HG02623 (cell line): ENCODE measurements around the gene YAP1.
"Not testable (repeated sequence)": the region's sequence is repeated elsewhere in the genome, so short reads cannot be mapped to it uniquely, and the experiment has no call there.

ENCODE experiments used
- ATAC-seq: cut with Tn5 transposase; IDR thresholded peaks from one replicate; pipeline ENCODE4 v1.9.1; 2021; ENCODE audit warnings: moderate library complexity; ENCODE audit not compliant: unreplicated experiment

The YAP1 gene

DNA sequence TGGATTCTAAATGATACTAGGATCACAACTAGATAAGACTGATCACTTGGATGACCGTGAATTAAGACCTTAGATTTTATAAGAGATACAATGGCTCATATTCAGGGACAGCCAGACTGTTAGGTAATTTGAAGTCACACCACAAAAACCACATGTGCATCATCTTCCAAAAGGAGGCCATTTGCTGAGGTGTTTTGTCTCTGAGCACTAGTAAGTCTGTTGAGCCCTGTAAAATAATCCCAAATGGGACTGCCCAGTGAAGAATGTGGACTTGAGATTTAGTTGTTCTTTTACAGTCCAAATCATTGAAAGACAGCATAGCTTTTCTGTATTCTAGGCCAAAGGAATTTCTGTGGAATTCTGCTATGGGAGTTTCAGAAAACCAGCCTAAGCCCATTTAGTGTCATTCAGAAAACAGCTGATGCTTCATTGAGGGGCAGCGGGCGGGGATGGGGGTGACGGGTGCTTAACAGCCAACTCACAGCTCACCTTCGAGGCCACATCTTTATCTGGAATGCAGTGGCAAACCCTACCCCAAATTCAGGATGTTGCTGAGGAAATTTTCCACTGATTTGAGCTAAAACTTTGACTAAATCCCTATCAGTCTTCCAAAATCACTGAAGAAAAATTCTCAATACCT, 127.0 kb downstream of the YAP1 start:
- ATAC-seq = no peak

DNA sequence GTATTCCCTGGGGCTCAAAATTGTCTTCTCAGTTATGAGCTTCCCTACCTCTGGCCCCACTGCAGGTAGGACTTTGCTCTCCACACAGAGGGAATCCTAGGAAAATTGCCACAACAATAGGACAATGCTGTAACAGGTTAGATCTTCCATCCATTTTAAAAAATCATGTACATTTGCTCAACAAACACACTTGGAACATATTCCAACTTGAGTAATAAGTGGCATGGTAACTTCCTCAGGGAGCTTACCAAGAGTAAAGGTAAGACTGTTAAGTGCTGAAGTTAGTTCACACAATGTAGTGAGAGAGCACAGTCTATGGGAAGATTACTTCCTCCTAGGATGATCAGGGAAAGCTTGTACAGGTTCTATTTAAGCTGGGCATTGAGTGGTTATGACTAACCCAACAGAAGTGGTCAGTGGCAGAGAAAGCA, 128.2 kb downstream of the YAP1 start:
- ATAC-seq = no peak

GRCh38 chr11:102239448-102239847, 129.2 kb downstream of the YAP1 start:
- no peak for ATAC-seq

DNA sequence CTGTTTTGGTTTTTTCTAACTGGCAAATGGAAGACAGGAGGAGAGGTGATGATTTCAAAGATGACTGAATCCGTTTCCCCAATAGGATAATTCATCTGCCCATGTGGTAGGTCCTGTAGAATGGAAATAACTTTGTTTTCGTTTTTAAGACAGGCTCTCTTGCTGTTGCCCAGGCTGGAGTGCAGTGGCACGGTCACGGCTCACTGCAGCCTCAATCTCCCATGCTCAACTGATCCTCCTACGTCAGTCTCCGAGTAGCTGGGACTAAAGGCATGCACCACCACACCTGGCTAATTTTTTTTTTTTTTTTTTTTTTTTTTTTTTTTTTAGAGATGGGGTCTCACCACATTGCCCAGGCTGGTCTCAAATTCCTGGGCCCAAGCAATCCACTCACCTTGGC, 129.7 kb downstream of the YAP1 start:
- ATAC-seq = no peak

DNA sequence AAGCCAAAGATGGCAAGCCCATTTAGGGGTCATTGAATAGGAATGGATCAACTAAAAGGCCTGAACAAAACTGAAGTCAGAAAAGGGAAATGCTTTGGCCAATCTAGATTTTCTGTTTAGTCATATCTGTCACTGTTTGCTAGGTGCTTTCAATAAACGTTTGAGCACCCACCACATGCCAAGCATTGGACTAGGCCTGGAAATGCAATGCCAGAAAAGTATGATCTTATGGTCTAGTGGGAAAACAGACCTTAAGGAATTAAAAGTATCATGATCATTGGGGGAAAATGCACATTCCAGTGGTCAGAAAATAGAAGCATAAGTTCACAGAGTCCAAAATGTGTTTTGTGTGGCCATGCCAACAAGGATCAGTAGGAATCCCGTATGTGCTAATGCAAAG, 130.3 kb downstream of the YAP1 start:
- no peak for ATAC-seq

GRCh38 chr11:102241026-102241425, 130.8 kb downstream of the YAP1 start:
- no peak for ATAC-seq

- no peak for ATAC-seq
Measured at GRCh38 chr11:102243399-102243884, 133.2 kb downstream of the YAP1 start.

DNA sequence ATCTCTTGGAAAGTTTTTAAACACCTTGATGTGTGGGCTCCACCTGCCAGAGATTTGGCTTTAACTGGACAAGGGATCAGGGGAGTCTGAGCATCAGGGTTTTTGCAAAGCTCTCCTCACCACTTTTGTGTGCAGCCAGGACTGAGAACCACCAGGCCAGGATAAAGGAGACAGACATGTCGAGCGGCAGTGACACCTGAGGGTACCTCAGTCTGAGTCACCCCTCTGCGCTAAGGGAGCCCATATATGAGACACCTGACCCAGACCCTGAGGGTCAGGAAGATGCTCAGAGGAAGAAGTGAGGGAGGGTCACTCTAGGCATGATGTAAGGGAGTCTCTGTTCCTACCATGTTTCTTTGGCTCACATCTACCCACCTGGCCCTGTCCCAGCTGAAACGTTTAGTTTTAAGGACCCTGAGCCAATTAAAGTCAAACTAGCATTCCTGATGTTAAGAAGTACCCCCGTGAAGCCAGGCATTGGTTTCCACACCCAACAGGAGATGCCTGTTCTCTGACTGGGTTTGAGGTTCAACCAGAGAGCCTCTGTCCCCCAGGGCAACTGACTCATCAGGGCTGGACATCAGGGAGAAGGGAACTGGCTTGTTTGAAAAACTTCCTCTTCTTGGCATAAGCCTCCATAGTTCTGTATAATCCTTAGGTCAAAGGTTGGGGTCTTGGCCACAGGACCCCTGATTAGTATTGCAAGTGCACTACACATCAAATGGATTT, 134.6 kb downstream of the YAP1 start:
- no peak for ATAC-seq

- no peak for ATAC-seq
Measured at GRCh38 chr11:102251423-102251822, 141.2 kb downstream of the YAP1 start.

GRCh38 chr11:102252339-102252891, 142.2 kb downstream of the YAP1 start:
- no peak for ATAC-seq

- no peak for ATAC-seq
Measured at GRCh38 chr11:102253020-102253715, 142.9 kb downstream of the YAP1 start.

DNA sequence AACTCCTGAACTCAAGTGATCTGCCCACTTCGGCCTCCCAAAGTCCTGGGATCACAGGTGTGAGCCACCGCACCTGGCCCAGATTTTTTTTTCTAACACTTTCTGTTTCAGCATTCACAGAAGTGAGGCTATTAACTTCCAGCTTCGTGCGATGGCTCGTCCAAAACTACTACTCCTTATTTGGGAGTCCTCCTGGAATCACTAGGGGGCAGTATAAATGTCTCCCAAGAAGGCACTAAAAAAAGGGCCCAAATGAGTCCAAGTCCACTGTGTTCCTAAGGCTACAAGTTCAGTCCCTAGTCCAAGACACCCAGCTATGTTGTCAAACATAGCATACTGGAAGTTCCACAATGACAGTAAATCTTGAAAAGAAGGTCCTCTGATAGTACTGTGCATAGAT, 143.8 kb downstream of the YAP1 start:
- no peak for ATAC-seq

- ATAC-seq = no peak
Measured at GRCh38 chr11:102256251-102256650, 146.0 kb downstream of the YAP1 start.

DNA sequence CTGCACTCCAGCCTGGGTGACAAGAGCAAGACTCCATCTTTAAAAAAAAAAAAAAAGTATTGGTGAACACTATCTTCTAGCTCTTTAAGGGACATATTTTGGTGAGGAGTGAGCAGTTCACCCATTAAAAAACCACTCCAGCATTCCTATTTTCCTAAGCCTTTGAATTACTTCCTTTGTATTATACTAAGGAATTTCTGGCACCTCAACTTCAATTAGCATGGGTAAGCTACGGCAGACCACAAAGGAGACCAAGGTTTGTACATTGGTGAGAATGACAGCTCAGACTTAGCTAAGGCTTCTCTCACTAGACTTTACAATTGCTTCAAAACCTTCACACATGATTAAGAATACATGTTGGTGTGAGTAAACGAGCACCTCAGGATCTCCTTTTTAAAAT, 150.0 kb downstream of the YAP1 start:
- ATAC-seq = no peak

GRCh38 chr11:102263379-102264003, 153.2 kb downstream of the YAP1 start:
- ATAC-seq = no peak

- not testable (repeated sequence) for ATAC-seq
Measured at GRCh38 chr11:102264704-102265103, 154.5 kb downstream of the YAP1 start.

DNA sequence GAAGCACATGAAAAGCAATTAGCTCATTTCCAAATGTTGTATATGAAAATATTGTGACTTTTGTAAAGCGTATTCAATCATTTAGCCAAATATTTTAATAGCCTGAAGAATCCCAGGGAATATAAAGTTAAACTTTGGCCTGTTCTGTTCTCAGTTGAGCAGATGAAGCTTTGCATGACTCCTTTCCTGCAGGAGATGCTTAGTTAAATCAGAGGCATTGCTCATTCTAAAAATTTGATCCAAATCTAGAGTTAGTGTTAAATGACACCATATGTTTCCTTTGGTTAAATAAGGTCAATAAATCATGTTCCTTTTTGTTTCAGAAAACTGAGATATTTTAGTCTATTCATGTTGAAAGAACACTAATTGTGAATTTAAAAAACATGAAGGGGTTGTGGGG, 155.9 kb downstream of the YAP1 start:
- no peak for ATAC-seq

GRCh38 chr11:102267609-102268008, 157.4 kb downstream of the YAP1 start:
- no peak for ATAC-seq

- ATAC-seq = peak; percentile 93
Measured at GRCh38 chr11:102268083-102268984, 158.1 kb downstream of the YAP1 start.

DNA sequence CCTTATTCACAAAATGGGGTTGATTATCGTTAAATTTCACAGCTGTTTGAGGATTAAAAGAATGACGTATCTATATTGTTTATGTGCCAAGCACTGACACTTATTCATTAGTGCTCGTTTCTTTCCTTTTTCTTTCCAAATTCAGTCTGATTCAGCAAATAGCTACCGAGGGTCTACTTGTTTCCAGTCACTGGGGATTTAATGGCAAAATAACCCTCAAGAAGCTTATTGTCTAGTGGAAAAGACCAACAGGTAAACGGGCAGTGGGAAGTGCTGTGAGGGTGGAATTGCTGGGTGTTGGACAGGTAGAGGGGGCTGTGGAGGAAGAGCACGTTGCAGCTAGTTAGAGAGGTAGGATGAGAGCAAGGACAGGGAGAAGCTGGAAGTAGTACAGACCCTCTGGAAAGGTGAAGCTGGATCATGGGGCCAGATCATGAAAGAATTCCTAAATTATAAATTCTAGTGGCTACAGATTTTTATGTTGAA, 158.8 kb downstream of the YAP1 start:
- no peak for ATAC-seq
